Gastrocnemius medialis (tissue), 4 donors: ENCODE results near the gene RRP36. TPM values are rescaled to one million over a fixed set of nuclear protein-coding genes. Genes with fewer than 3 reads are reported as not detected.

Experiments used
- ATAC-seq, 2 donors: fragments of 150-250 bp; one replicate each; pipeline ENCODE4 v1.9.1; 2016
- DNase-seq, 2 donors: peaks; one replicate each; pipeline ENCODE4 v3.0.0-alpha.2; 2019
- H3K27ac ChIP-seq, 4 donors: fragments of 200-600 bp; sonication (generic); 1 replicate in 1 of 4; 2 replicates in 3 of 4; pipeline ENCODE4 v1.5.1; 2016 to 2018; ENCODE audit warnings: mild to moderate bottlenecking in 2 of 4, moderate library complexity in 1 of 4
- H3K27me3 ChIP-seq, 3 donors: fragments of 200-600 bp; sonication (generic) in 2 of 3; 1 replicate in 1 of 3; 2 replicates in 2 of 3; pipeline versions ENCODE4 v1.5.1 to v1.6.0; 2016 to 2019; ENCODE audit warnings: mild to moderate bottlenecking in 1 of 3, moderate library complexity in 1 of 3
- H3K36me3 ChIP-seq, 2 donors: fragments of 200-600 bp; sonication (generic) in 1 of 2; one replicate each; pipeline ENCODE4 v1.5.1; 2017 to 2018
- H3K4me1 ChIP-seq, 2 donors: fragments of 200-600 bp; sonication (generic) in 1 of 2; one replicate each; pipeline ENCODE4 v1.5.1; 2016 to 2017; ENCODE audit warnings: mild to moderate bottlenecking in 2 of 2
- H3K4me3 ChIP-seq, 4 donors: fragments of 200-600 bp; sonication (generic) in 3 of 4; 1 replicate in 1 of 4; 2 replicates in 3 of 4; pipeline ENCODE4 v1.5.1; 2016 to 2019; ENCODE audit warnings: mild to moderate bottlenecking in 2 of 4
- H3K9me3 ChIP-seq, 3 donors: fragments of 200-600 bp; sonication (generic) in 2 of 3; 1 replicate in 1 of 3; 2 replicates in 2 of 3; pipeline ENCODE4 v1.5.1; 2016 to 2019
- POLR2A ChIP-seq, 2 donors: fragments of 450-650 bp; IDR thresholded peaks; one replicate each; pipeline ENCODE4 v1.6.1; 2017; ENCODE audit warnings: antibody characterized with exemption in 2 of 2, mild to moderate bottlenecking in 2 of 2, moderate library complexity in 2 of 2
- in situ Hi-C, 4 donors: fragments of 200-750 bp; cut with MboI; loops; one replicate each; pipeline versions ENCODE4 v1.15.0 to v1.8.0; 2017; ENCODE audit warnings: low sequenced_read_pairs in 4 of 4
- intact Hi-C: fragments of 100-400 bp; cut with DNase I; formaldehyde crosslinking; loops from one replicate; pipeline ENCODE4 v1.15.1; 2023; ENCODE audit warnings: low total_unique reads
- total RNA-seq, 4 donors: library from RNA; depleted of rRNA; stranded (reverse); fragments of >200 nt; gene quantifications; one replicate each; pipeline versions ENCODE4 v1.1.0 to v1.2.3, GENCODE V29; 2016
- TF ChIP-seq, protein P1 (sequence below), 5 experiments: fragments of 450-650 bp in 3 of 5; fragments of 200-600 bp in 2 of 5; sonication (generic) in 2 of 5; IDR thresholded peaks in 4 of 5; conservative IDR thresholded peaks in 1 of 5; 1 replicate in 4 of 5; 2 replicates in 1 of 5; pipeline ENCODE4 v1.5.1; 2016 to 2019; ENCODE audit warnings: antibody characterized with exemption in 5 of 5, mild to moderate bottlenecking in 3 of 5, moderate library complexity in 3 of 5

Gene RRP36
- total RNA-seq, 4 donors from 2014 or later: 37.7 to 64.3 (median 51.0) TPM

DNA sequence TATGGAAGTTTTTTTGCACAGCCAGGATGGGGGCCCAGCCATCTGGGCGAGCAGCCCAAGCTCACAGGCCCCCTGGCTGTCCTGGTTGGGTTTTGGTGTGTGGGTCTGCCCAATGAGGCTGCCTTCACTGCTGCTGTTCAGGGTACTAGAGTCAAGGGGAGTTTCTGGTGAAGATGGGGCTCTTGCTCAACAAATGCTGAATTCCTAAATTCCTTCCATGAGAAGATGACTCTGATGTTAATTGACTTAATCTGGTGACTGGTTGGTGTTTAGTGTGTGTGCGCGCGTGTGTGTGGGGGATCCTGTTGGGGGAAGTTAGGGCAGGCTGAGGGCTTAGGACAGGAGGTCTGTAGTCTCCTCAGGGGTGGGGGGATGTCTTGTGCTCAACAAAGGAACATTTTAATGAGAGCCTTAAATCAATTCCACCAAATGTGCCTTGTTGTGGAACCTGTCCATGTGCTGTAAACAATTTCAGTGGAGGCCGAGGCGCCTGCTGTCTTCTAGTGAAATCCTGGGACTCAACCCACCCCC is 56.6 kb downstream of the RRP36 start:
- in situ Hi-C loops: no loop called here

DNA sequence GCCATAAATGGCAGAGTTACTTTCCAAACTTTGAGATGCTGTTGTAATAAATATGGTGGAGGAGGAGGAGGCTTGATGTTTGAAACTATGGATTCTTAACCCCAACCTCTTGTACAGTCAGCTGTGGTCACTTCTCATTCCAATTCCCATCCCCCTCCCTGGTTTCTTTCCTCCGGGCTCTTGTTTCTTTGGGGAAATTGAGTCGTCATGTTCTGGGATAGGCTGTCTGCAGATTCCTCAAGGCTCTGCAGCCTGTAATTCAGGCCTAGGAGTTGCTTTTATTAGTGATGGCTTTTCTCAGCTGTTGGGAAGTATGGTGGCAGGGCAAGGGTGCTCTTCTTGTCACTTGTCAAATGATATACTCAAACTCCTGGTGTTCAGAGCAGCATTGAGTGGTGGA is 57.3 kb downstream of the RRP36 start:
- Histone ChIP-seq H3K4me1 (peaks cover 0 to 9% of the 10 kb centered on the region in 2 donors), H3K27me3 (peaks cover 9 to 17% (median 13%) of the 10 kb centered on the region in 3 donors), H3K27ac (no peak overlapping the region), H3K36me3 (peaks cover 0 to 8% of the 10 kb centered on the region in 2 donors), H3K9me3 (no peaks in the 10 kb centered on the region), H3K4me3 (no peak overlapping the region)
- TF ChIP-seq, protein P1, sequence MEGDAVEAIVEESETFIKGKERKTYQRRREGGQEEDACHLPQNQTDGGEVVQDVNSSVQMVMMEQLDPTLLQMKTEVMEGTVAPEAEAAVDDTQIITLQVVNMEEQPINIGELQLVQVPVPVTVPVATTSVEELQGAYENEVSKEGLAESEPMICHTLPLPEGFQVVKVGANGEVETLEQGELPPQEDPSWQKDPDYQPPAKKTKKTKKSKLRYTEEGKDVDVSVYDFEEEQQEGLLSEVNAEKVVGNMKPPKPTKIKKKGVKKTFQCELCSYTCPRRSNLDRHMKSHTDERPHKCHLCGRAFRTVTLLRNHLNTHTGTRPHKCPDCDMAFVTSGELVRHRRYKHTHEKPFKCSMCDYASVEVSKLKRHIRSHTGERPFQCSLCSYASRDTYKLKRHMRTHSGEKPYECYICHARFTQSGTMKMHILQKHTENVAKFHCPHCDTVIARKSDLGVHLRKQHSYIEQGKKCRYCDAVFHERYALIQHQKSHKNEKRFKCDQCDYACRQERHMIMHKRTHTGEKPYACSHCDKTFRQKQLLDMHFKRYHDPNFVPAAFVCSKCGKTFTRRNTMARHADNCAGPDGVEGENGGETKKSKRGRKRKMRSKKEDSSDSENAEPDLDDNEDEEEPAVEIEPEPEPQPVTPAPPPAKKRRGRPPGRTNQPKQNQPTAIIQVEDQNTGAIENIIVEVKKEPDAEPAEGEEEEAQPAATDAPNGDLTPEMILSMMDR (IDR thresholded peaks at IDR 0.05 in 4 of 5, conservative IDR thresholded peaks at IDR 0.05 in 1 of 5): no peak
- no peak for TF ChIP-seq POLR2A (IDR thresholded peaks at IDR 0.05)
- DNase-seq: no peak
- in situ Hi-C loops: no loop called here
- no peak for ATAC-seq
- intact Hi-C loops: no loop called here

More for the DNA sequence above, 56.6 kb downstream of the RRP36 start:
- H3K4me1 ChIP-seq: peaks cover 0 to 9% of the 10 kb centered on the region in 2 donors
- H3K4me3 ChIP-seq: no peak overlapping the region
- intact Hi-C loops: no loop called here
- DNase-seq (no peak), ATAC-seq (no peak)
- H3K27me3 ChIP-seq: peaks cover 9 to 17% (median 13%) of the 10 kb centered on the region in 3 donors
- no peak overlapping the region for H3K27ac ChIP-seq
- no peak for TF ChIP-seq POLR2A (IDR thresholded peaks at IDR 0.05)
- H3K36me3 ChIP-seq: peaks cover 0 to 14% of the 10 kb centered on the region in 2 donors
- H3K9me3 ChIP-seq: no peaks in the 10 kb centered on the region

Other genes starting within 250 kb of the RRP36 start
- 10 to 100 TPM in 2 of 4 donors, 1 to 10 TPM in 2; 7.9 to 10.2 (median 9.7) TPM for gene BICRAL, start 239.6 kb upstream of the RRP36 start, total RNA-seq
- gene RPL7L1, start 142.0 kb upstream of the RRP36 start, total RNA-seq: 10 to 100 TPM; 59.6 to 87.1 (median 65.2) TPM
- not detected for gene PTCRA, start 105.6 kb upstream of the RRP36 start, total RNA-seq
- gene CNPY3, start 92.1 kb upstream of the RRP36 start, total RNA-seq: 10 to 100 TPM in 2 of 4 donors, 1 to 10 TPM in 2; 7.1 to 13.5 (median 9.3) TPM
- 1 to 10 TPM in 1 of 4 donors, under 1 TPM in 2, not detected in 1; 0.42 to 1.1 (median 0.61) TPM for gene GNMT, start 60.9 kb upstream of the RRP36 start, total RNA-seq
- gene PEX6, start 42.4 kb upstream of the RRP36 start, total RNA-seq: 10 to 100 TPM in 2 of 4 donors, 1 to 10 TPM in 2; 7.4 to 45.1 (median 12.6) TPM
- 10 to 100 TPM; 44.3 to 68.2 (median 52.6) TPM for gene PPP2R5D, start 37.1 kb upstream of the RRP36 start, total RNA-seq
- 10 to 100 TPM; 25.0 to 33.5 (median 25.9) TPM for gene MEA1, start 7.7 kb upstream of the RRP36 start, total RNA-seq
- gene KLHDC3, start 7.4 kb upstream of the RRP36 start, total RNA-seq: 100 to 1,000 TPM in 2 of 4 donors, 10 to 100 TPM in 2; 66.5 to 164 (median 119) TPM
- 10 to 100 TPM; 11.9 to 21.3 (median 15.4) TPM for gene CUL7, start 32.2 kb downstream of the RRP36 start, total RNA-seq
- gene MRPL2, start 37.8 kb downstream of the RRP36 start, total RNA-seq: 10 to 100 TPM; 34.1 to 64.9 (median 41.1) TPM
- gene KLC4, start 38.0 kb downstream of the RRP36 start, total RNA-seq: 10 to 100 TPM; 12.2 to 19.3 (median 14.6) TPM
- under 1 TPM; 0.15 to 0.64 (median 0.24) TPM for gene PTK7, start 54.7 kb downstream of the RRP36 start, total RNA-seq
- 10 to 100 TPM; 35.2 to 54.7 (median 44.9) TPM for gene SRF, start 149.6 kb downstream of the RRP36 start, total RNA-seq
- 10 to 100 TPM in 1 of 4 donors, 1 to 10 TPM in 3; 5.3 to 20.1 (median 7.1) TPM for gene CUL9, start 160.6 kb downstream of the RRP36 start, total RNA-seq
- 10 to 100 TPM; 42.3 to 87.6 (median 69.2) TPM for gene DNPH1, start 207.9 kb downstream of the RRP36 start, total RNA-seq
- gene TTBK1, start 221.9 kb downstream of the RRP36 start, total RNA-seq: under 1 TPM in 1 of 4 donors, not detected in 3; 0.04 TPM